HG03175 (cell line): ENCODE results near the gene SLFN12L.
"Not testable (repeated sequence)": the region's sequence is repeated elsewhere in the genome, so short reads cannot be mapped to it uniquely, and the experiment has no call there.

Experiments used
- ATAC-seq: cut with Tn5 transposase; IDR thresholded peaks from one replicate; pipeline ENCODE4 v1.9.1; 2021; ENCODE audit warnings: mild to moderate bottlenecking, moderate library complexity; ENCODE audit not compliant: unreplicated experiment

SLFN12L gene

DNA sequence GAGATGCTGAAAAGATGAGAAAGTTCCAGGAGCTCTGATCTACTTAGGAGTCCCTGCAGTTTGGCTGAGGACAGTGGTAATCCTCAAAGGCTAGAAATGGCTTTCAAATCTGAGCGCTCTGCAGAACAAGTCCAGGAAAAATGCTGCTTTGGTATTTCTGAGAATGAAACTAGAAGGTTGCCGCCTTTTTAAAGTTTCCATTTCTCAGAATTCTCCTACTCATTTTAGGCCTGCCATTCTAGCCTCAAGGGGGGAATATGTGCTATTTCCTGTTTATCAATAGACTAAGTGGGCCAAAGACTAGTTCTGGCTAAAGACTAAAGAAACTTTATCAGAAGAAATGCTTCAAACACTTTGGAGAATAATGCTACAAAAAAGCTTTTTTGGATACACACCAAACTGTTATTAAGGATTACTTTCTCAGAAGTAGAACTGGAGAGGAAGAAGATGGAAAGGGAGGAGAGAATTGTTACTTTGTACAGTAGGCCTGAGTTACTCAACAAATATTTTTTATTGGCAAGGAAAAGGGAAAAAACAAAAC is at the start of gene SLFN12L:
Gene SLFN12L, minus strand, starts transcription at position 78 of the 541 bp plus-strand sequence. CDS start 15,314 bp downstream, outside the sequence.
- ATAC-seq, result no peak

DNA sequence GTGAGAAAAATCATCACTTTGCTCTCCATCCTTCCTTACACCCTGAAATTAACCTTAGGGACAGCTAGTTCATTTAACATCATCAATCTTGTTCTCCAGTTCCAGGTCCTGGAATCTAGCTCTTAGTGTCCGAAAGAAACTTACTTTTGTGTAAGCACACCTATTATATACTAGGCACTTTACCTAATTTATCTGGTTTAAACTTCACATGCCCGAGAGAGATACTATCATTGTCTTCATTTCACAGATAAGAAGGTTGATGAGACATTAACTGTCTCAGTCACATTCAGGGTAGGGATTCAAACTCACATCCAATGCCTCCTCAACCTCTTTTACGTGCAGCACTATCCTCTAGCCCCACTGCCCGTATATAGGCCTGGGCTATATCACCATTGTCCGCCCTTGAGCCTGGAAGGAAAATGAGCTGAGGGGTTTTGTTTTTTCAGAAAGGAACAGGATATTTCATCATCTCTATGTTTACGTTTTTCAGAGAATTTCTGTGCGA is 49.1 kb upstream of the SLFN12L start:
- peak; percentile 7 for ATAC-seq

DNA sequence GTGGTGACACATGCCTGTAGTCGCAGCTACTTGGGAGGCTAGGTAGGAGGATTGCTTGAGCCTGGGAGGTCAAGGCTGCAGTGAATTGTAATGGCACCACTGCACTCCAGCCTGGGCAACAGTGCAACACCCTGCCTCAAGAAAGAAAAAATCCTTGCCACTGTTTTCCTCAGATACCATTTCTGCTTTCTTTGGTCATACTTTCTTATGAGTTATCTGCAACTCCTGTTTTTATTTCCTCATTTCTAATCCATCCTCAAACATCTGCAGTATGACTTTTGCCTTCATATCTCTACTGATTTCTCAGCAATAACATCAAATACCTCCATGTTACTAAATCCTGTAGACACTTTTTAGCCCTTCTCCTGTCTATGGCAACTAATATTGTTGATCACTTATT is 46.6 kb upstream of the SLFN12L start:
- ATAC-seq, result no peak

DNA sequence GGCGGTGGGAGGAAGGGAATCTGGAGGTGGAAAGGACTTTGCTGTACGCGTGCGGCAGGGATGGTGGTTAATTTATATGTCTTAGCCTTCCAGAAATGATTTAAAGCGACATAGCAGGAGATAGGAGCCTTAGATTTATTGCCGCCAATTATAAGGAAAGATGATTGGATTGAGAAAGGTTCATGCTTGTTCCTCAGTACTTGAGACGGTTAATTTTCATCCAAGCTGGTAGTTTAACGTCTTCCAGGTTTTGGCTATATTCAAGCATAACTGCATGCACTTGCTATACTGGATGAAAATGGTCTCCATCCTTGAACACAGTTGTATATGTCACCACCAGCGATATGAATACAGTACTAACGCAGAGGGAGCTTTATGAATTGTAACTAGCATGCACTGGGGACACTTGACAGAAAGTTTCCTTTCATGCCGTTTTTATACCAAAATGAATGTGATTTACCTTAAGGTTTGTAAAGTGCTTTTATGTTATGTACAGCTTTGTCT is 41.5 kb upstream of the SLFN12L start:
- no peak for ATAC-seq

DNA sequence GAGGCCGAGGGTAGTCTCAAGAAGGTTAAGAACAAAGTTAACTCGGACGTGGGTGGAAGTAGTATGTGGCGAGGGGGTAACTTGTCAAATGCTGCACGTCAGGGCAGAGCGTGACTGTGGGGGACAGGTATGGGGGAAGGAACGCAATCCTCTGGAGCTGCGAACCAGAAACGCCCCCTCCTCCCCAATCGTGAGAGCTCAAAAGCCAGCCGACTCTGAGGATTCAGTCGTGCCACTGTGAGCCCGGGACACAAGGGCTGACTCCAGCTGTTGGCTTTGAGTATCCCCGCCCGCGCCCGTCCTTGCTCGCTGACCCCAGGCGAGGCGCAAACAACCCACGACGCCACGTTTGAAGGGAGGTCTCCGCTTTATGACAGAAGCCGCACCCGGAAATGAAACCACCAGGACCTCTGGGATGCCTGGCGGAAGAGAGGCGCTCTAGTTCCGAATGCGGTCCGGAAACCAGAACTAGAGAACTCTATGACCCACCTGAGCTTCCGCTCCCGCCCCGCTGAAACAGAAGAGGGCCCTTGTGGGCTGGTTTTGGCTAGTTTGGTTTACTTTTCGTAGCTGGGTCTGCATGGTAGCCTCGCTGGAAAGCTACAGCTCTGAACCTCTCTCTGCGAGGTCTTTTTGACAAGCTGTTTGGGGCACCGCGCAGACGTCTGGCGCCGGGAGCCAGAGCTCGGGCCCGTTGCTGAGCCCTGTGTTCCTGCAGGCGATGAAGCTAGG is 40.9 kb upstream of the SLFN12L start, which contains the start of gene PEX12:
Gene PEX12, minus strand, starts transcription at position 375 of the 732 bp plus-strand sequence. CDS start 550 bp downstream, outside the sequence.
- peak; percentile 86 for ATAC-seq

DNA sequence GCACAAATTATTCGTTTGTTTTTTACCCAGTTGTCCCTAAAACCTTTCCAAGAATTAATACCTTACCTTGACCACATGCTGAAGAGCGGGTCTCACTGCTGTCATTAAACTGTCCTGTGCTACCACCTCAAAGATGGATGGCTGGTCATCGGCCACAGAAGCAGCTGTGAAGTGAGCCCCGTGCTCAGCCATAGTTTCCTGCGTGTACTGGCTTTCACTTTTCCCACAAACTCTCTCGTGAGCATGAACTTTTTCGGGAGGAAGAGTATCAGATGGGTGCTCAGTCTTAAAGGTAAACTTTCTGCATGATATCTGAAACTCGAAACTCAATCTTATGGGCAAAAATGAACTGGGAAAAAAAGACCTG is 40.3 kb upstream of the SLFN12L start:
- ATAC-seq, result no peak

DNA sequence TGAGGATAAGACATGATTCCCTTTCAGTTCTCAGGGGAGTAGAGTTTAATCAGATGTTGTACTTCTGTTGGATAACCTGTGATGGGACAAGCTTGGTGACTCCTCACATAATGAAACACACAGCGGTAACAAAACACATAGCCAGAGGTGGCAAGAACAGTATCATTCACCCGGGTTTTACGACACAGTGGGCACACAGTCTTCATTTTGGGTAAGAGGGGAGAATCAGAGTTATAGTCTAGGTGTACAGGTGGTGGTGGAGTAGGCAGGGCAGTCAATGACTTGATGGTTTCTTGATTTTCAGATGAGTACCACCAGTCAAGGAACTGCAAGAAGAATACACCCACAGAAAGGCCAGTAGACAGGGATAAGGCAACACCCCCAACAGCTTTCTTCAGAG is 38.3 kb upstream of the SLFN12L start:
- no peak for ATAC-seq

DNA sequence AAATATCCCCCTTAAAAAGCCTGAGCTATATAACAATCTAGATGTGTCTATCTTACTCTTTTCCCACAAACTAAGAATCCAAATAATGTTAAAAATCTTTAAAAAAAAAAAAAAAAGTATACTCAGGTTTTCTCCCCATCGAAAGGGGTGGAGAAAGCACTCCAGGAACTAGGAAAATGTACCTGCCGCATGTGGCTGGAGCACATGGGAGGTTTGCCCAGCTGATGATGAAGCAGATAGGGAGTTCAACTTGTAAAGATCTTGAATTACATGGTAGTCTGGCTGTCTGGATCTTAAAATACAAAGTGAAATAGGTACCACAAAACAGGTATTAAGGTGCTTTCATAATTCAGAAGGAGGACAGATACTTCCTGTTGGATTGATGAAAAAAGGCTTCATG is 31.9 kb upstream of the SLFN12L start:
- ATAC-seq, result no peak

DNA sequence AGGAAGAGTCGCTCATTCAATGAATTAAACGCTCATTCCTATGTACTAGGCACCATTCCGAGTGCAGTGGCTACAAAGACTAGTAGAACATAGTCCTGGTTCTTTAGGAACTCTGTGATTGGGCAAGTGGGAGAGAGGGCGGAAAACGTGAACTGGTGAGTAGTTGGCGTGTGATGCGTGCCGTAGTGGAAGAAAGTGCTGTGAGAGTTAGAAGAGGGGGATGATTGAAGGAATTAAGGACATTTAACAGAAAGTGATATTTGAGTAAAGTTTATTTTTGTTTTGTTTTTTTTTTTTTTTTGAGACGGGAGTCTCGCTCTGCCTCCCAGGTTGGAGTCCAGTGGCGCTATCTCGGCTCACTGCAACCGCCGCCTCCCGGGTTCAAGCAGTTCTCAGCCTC is 31.1 kb upstream of the SLFN12L start:
- ATAC-seq, result no peak

DNA sequence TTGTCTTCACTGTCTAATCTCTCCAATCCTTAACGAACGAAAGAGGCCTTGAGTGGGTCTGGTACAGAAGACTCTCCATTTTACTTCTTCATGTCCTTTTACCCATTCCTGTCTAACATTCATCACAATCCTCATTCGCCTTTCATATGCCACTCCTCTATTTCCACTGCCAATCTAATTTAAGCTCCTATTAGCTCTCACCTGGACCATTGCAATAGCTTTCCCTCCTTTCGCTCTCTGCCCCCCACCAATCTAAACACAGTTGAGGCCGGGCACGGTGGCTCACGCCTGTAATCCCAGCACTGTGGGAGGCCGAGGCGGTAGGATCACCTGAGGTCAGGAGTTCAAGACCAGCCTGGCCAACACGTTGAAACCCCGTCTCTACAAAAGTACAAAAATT is 29.5 kb upstream of the SLFN12L start:
- no peak for ATAC-seq

DNA sequence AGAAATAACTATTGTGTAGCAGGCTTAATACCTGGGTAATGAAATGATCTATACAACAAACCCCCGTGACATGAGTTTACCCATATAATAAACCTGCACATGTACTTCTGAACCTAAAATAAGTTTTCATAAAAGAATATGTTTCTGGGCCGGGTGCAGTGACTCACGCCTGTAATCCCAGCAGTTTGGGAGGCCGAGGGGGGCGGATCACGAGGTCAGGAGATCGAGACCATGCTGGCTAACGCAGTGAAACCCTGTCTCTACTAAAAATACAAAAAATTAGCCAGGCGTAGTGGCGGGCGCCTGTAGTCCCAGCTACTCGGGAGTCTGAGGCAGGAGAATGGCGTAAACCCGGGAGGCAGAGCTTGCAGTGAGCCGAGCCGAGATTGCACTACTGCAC is 25.7 kb upstream of the SLFN12L start:
- not testable (repeated sequence) for ATAC-seq

DNA sequence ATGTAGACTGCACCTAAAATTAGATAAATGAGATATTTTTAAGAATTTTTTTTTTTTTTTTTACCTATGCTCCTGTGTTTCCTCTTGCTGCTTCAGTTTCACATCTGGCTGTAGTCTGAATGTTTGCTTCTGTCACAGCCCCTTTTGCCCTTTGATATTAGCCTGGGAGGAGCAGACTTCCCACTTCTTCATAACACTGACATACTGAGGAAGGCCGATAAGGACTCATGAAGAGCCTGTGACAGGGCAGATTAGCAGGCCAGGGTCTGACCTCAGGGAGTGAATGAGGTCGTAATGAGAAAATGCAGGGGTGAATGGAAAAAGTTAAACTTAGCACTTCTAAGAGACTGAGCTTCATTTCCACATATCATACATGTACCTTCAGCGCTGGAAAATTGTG is 23.2 kb upstream of the SLFN12L start, which contains the start of gene SLFN14:
Gene SLFN14, minus strand, starts transcription at position 117 of the 400 bp plus-strand sequence. CDS start 2,757 bp downstream, outside the sequence.
- ATAC-seq, result no peak

DNA sequence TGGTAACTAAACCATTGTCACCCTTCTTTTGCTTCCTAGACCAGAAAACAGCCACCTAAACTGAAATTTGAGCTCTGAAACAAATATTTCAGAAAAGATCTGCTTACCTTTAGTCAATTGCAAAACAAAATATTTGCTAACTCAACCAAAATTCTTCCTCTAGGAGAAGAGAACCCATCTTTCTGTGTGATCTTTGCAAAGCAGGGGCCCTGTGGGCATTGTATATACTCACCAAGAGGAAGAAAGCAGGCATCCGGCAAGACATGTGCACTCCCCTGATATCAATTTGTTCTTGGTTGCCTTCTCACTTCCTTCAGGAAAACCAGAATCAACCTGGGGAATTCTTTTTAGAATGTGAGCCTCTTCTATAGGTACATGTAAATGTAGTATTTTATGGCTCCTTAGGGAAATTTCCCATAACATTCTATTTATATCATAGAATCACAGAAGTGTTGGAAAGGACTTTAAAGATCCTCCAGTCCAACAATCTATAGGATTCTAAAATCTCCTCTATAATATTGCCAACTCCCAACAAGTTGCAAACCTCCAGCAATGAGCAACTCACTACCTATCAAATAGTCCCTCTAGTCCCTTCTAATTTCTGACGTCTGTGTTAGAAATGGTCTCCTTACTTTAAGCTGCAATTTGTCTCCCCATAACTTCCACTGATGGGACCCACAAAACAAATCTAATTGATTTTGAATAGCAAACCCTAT is 22.2 kb upstream of the SLFN12L start:
- ATAC-seq, result no peak

DNA sequence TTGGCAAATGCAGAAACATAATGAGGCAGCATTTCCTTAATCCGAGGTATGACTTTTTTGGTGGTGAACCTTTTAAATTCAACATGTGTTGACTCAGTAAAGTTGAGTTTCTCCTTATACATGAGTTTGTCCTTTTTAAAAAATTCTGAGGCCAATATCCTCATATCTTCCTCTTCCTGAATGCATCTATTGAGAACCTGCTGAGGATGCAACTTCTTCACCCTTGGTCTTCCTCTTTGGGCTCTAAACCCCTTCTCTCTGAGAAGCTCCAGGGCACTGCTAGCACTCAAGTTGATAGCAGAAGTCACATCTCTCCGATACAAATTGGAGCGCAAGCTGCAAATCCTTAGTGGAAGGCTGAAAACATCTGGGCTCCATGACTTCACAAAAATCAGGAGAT is 19.9 kb upstream of the SLFN12L start:
- no peak for ATAC-seq

DNA sequence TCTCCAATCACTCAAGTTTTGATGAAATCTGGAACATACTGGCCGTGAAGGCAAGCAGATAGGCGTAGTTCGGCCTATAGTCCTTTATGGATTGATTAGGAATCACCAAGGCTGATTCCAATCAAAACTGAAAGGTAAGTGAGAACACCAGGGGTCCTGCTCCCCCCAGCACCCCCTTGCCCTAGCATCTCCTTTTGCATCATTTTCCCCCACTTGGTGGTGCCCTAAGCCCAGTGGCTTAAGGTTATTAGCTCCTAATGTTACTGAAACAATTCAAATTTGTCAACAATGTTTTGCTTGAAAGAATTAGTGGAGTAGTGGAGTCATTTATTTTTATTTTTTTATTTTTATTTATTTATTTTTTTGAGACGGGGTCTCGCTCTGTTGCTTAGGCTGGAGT is 18.2 kb upstream of the SLFN12L start:
- ATAC-seq, result no peak

DNA sequence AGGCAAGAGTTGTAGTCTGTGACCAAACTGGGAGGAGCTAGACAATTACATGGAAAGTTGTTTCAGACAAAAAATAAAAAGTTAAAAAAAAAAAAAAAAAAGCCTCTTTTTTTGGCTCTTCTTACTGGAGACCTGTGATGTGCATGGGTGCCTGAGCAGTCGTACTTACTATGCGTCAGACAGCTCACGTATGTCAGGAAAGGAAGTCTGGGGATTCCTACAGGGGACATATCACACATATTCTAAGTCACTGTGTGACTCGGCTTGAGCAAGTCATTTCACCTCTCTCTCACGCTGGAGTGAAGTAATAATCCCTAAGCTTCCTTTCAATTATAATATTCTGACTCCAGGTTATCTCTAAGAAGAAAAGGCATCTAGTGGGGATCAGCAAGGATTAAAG is 17.2 kb upstream of the SLFN12L start:
- ATAC-seq, result no peak

DNA sequence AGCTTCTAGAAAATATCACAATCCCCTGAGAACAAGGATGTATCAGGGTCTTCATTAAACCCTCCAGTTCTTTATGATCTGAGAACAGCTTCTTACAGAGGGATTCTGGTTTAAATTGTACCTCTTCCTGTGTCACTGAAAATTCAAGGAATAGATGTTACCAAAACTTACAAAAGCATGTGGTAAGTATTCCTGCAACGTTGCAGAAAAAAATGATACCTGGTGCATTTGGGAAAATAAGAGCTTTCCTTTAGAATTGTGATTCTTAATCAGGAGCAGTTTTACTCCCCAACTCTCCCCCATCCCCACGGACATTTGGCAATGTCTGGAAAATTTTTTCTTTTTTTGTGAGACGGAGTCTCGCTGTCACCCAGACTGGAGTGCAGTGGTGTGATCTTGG is 15.8 kb upstream of the SLFN12L start:
- ATAC-seq, result no peak

DNA sequence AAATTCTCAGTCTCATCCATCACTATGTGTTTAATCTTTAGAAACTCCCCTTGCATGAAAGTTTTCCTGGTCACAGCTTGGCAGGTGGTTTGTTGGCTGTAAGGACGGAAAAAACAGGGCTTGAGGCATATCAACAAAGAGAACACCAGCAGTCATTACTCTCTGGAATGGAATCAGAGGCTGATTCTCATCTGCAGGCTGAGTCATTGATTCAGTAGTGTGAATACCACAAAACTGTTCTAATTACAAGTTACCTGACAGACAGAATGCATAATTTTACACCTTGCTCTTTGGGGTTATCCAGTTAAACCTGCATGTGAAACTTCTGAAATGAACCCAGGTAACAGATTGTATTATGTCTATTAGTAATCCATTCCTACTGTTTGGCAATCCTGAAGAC is 11.5 kb upstream of the SLFN12L start:
- no peak for ATAC-seq

DNA sequence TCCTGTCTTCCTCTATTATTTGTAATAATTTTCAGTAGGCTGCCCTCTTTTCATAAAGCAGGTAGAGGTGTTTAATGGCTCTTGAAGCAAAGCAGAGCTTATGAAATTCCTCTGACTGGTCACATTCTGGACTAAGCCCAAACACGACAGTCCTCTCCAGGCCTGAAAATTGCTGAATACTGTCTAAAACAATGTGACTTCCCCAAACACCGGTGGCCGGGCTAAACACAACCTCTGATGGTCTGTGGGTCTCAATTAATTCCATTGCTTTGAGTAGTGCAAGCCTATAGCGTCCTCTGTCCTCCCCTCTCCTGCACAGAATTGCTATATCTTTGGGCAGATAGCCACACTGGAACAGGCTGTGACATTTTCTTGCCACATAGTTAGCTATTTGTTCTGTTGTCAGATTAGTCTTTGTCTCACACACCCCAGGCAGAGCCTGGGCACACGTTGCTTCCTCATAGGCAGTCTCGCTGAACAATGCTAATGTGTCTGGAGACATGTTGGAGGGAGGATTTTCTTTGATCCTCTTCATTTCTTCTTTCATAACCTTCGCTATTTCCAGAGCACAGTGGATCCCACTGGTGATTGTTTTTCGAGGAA is 10.8 kb upstream of the SLFN12L start:
- no peak for ATAC-seq

DNA sequence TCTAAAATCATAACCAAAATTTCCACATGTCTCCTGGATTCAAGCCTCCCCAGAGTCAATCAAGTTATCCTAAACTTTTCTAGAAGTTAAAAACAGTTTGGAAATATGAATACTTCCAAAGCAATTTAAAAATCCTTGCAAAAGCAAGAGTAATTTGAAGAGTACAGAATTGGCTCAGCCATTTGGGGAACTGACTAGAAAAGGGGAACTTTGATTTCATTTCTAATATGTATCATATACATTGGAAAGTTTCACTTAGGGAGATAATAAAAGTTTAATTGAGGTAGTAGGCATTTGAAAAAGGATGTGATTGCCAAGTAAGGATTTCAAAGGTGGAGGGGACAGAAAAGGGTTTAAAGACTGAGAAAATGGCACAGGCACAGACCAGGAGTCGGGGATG is 9.0 kb upstream of the SLFN12L start:
- no peak for ATAC-seq

DNA sequence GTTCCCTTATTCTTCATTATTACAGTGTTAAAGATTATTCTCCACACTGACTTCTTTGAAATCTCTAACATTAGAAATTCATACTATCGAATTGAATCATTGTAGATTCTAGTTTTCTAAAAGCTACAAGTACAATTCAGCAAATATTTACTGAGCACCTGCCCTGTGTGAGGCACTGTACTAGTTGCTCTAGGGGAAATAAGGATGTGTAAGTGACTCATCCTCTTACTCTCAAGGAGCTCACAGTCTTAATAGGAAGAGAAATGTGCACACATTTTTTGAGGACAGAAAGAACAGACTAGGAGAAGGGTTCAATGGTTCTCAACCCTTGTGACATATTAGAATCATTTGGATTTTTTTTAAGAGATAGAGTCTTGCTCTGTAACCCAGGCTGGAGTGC is 7.7 kb upstream of the SLFN12L start:
- no peak for ATAC-seq
